Fibroblast of lung (primary cell): Measurements from ENCODE around the gene NODAL.

Experiments used
- EZH2 ChIP-seq: IDR thresholded peaks from 2 replicates; pipeline ENCODE4 v1.5.1; 2012; ENCODE audit warnings: low read length, control low read depth, mild to moderate bottlenecking; ENCODE audit errors: missing control alignments
- TF ChIP-seq, protein P1 (sequence below), 2 donors: IDR thresholded peaks in 1 of 2; conservative IDR thresholded peaks in 1 of 2; 1 replicate in 1 of 2; 2 replicates in 1 of 2; pipeline ENCODE4 v1.5.1; 2011 to 2012; ENCODE audit warnings: low read length in 2 of 2, control low read depth in 1 of 2, inconsistent platforms in 1 of 2, low read depth in 1 of 2, mild to moderate bottlenecking in 1 of 2

DNA sequence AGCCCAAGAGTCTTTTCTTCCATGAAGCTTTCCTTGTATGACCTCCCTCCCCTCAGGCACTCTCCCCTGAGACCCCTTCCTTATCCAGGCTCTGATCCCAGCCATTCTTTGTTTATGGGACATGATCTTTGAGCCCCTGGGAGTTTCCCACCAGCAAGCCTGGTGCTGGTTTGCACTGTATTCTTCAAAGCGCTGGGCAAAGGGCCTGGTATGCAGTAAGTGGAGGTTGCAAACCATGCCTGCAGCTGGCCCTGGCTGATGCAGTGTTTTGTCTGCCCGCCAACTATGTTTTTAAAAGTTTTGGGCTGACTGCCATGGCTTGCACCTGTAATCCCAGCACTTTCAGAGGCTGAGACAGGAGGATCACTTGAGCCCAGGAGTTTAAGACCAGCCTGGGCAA lies 6.8 kb upstream of the NODAL start:
- TF ChIP-seq, protein P1, sequence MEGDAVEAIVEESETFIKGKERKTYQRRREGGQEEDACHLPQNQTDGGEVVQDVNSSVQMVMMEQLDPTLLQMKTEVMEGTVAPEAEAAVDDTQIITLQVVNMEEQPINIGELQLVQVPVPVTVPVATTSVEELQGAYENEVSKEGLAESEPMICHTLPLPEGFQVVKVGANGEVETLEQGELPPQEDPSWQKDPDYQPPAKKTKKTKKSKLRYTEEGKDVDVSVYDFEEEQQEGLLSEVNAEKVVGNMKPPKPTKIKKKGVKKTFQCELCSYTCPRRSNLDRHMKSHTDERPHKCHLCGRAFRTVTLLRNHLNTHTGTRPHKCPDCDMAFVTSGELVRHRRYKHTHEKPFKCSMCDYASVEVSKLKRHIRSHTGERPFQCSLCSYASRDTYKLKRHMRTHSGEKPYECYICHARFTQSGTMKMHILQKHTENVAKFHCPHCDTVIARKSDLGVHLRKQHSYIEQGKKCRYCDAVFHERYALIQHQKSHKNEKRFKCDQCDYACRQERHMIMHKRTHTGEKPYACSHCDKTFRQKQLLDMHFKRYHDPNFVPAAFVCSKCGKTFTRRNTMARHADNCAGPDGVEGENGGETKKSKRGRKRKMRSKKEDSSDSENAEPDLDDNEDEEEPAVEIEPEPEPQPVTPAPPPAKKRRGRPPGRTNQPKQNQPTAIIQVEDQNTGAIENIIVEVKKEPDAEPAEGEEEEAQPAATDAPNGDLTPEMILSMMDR (conservative IDR thresholded peaks at IDR 0.05 in 1 of 2, IDR thresholded peaks at IDR 0.05 in 1 of 2; ENCODE audit: low read depth in 1 of 2, low read length in 2 of 2) = no peak
- no peak for TF ChIP-seq EZH2
